GM12872 (cell line): ENCODE results near the gene SYN1.

Source experiments
- TF ChIP-seq, protein P1 (sequence below): IDR thresholded peaks from 3 replicates; pipeline ENCODE4 v1.5.1; 2011; ENCODE audit warnings: low read depth, mild to moderate bottlenecking, low read length, moderate library complexity; ENCODE audit not compliant: insufficient read depth

The SYN1 gene

DNA sequence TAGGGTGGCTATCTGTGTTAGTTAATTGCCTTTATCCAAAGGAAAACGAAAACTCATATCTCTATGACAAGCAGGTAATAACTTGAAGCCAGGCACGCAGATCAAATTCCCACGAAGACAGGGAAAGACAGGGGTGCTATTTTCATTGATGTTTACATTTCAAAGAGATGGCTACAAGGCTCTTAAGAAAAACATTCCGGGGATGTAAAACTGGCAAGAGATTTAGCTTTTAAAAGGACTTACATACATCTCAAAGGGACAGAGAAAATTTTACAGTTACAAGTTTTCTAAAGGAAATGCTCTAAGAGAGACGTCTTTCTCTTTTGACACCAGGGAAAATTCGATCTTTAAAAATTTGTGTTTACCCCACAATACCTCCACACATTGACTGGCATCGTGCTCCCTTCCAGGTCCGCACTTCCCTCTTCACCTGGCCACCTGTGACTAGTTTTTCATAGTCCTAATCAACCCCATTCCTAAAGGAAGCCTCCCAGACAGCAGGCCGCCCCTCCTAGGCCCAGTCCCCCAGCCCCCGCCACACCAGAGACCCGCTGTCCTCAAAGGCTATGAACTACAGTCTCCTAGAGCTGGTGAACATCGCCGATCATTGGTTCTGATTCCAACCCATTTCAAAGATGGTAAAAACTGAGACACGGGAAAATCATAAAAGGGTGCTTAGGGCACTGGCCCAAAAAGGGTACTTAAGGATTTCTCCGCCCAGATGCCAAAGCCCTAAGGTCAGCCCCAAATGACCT lies 59.3 kb downstream of the SYN1 start:
- TF ChIP-seq, protein P1, sequence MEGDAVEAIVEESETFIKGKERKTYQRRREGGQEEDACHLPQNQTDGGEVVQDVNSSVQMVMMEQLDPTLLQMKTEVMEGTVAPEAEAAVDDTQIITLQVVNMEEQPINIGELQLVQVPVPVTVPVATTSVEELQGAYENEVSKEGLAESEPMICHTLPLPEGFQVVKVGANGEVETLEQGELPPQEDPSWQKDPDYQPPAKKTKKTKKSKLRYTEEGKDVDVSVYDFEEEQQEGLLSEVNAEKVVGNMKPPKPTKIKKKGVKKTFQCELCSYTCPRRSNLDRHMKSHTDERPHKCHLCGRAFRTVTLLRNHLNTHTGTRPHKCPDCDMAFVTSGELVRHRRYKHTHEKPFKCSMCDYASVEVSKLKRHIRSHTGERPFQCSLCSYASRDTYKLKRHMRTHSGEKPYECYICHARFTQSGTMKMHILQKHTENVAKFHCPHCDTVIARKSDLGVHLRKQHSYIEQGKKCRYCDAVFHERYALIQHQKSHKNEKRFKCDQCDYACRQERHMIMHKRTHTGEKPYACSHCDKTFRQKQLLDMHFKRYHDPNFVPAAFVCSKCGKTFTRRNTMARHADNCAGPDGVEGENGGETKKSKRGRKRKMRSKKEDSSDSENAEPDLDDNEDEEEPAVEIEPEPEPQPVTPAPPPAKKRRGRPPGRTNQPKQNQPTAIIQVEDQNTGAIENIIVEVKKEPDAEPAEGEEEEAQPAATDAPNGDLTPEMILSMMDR: no peak

DNA sequence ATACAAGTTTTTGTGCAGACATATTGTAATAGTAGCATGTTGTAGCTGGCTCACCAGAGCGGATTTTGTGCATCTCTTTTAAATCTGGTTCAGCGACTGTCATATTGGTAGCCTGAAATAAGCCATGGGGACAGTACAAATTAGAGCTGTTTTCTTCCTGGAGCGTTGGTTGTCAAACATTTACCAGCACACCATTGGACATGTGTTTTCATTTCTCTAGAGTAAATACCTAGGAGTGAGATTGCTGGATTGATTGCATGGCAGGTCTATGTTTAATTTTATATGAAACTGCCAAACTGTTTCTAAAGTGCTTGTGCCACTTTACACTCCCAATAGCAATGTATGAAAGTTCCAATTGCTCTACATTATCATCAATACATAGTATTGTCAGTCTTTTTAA lies 61.2 kb downstream of the SYN1 start:
- TF ChIP-seq, protein P1: no peak

DNA sequence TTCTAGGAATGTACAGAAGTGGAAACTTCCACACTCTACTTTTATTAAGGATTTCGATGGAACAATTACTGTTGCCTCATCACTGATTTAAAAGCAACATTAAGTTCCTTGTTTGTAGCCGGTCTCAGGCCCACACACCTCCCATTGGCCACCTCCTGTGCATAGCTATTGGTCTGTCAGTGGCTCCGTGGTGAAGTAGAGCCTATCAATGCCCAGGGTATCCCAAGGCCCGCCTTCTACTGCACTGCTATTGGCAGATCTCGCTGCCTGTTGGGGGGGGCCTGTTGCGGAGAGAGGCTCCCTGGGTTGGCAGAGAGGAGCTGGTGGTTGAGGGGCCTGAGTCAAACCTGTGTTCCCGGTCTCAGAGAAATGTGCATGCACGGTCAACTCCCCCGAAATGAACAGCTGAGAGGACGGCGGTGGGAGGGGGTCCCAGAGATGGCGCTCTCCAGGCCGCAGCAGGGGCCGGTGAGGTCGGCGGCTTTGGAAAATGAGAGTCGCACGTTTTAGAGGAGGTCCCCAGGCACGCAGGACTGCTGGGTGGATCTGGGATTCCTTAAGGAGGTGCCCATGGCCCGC lies 63.5 kb downstream of the SYN1 start:
- TF ChIP-seq, protein P1: no peak

DNA sequence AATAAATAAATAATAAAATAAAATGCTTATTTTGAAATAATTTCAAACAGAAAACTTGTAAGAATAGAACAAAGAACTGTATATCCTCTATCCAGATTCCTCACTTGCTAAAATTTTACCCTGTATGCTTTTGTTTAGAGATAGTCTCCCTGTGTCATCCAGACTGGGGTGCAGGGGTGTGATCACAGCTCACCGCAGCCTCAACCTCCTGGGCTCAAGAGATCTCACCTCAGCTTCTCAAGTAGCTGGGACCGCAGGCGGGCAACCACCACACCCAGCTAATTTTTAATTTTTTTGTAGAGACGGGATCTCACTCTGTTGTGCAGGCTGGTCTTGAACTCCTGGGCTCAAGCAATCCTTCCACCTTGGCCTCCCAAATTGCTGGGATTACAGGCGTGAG lies 76.2 kb downstream of the SYN1 start:
- TF ChIP-seq, protein P1: no peak

DNA sequence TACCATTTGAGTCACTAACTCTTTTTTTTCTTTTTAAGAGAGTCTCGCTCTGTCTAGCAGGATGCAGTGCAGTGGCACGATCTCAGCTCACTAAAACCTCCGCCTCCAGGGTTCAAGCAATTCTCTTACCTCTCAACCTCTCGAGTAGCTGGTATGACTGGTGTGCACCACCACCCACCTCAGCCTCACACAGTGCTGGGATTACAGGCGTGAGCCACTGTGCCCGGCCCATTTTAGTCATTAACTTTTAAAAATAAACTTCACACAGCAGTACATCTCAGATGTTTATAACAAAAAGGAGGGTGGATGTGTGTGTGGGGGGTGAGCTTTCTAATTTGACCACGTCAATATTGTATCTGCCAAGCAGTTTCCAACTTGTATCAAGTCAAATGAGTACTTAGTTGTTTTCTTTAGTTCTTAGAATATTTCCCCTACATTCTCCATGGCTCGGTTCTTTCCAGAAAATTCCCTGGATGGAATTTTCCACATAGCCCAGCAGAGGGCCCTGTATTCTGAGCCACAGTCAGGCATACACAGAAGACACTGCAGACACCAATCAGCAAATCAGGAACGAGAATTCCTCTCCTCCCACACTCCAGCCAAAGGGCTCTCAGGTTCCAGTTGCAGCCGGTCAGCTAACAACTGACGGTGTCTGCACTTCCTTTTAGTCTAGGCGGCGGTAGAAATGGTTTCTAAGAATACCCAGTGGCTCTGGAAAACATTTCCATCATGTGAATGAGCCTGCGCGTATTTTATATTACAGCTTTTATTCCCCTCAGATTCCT lies 78.7 kb downstream of the SYN1 start:
- TF ChIP-seq, protein P1: no peak

DNA sequence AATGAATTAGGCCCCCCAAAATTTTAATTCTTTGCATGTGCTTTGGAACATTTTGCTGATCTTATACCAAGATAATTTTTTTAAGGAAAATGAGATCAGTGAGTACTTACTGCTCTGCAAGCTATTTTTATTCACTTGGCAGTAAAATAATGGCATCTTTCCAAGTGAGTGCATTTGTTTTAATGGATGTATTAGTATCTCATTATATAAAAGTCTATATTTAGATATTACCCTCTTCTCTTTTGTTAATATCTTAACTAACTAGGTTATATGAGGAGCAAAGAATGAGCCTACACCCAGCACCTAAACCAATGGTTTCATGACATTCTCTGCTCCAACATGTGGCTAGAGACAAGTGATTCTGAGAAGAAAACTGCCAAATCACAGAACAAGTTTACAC lies 79.8 kb downstream of the SYN1 start:
- TF ChIP-seq, protein P1: no peak

DNA sequence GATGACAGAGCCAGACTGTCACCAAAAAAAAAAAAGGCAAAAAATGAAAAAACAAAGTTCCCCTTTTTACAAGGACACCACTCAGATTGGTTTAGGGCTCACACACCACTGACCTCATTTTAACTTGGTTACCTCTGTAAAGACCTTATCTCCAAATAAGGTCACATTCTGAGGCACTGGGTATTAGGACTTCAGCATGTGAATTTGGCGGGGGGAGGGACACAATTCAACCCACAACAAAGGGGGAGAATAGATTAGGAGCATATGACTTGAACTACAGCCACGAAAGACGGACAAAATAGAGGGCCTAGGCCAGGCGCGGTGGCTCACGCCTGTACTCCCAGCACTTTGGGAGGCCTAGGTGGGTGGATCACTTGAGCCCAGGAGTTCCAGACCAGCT lies 89.6 kb downstream of the SYN1 start:
- TF ChIP-seq, protein P1: no peak
